Right cardiac atrium (tissue), 5 donors: Measurements from ENCODE around the gene EPC2. TPM values are rescaled to one million over a fixed set of nuclear protein-coding genes. Genes with fewer than 3 reads are reported as not detected.

Experiments
- ATAC-seq, 2 donors: fragments of 200-7000 bp; cut with Tn5 transposase; one replicate each; pipeline versions ENCODE4 v1.8.0 to v1.9.1; 2020; ENCODE audit warnings: moderate library complexity in 2 of 2, mild to moderate bottlenecking in 1 of 2
- DNase-seq, 3 donors: peaks; one replicate each; pipeline ENCODE4 v3.0.0-alpha.2; 2020
- H3K27ac ChIP-seq: one replicate; pipeline ENCODE4 v1.5.1; 2013; ENCODE audit warnings: mild to moderate bottlenecking, low read length, control low read depth, moderate library complexity
- H3K27me3 ChIP-seq: one replicate; pipeline ENCODE4 v1.6.1; 2013; ENCODE audit not compliant: control insufficient read depth, insufficient read depth
- H3K4me1 ChIP-seq: one replicate; pipeline ENCODE4 v1.6.1; 2013; ENCODE audit warnings: low read length; ENCODE audit not compliant: control insufficient read depth, insufficient read depth
- H3K4me3 ChIP-seq: one replicate; pipeline ENCODE4 v1.5.1; 2013; ENCODE audit warnings: low read length, control low read depth
- H3K9me3 ChIP-seq: one replicate; pipeline ENCODE4 v1.6.1; 2013; ENCODE audit warnings: low read length; ENCODE audit not compliant: control insufficient read depth
- WGBS: extraction: QIAGEN DNeasy Blood & Tissue Kit; methylation state at CpG from one replicate; pipeline ENCODE4 v1.1.7; 2013; 5-methylcytosine and 5-hydroxymethylcytosine counted together
- intact Hi-C, 4 donors: fragments of 100-400 bp; cut with DNase I; formaldehyde crosslinking; loops; one replicate each; pipeline versions ENCODE4 v1.11.0 to v1.14.0; 2022 to 2023
- long read RNA-seq, 4 donors: library from polyadenylated mRNA; unstranded; transcript quantifications; one replicate each; pipeline ENCODE4 v2.0.0, GENCODE V29; 2020 to 2021
- polyA plus RNA-seq: library from polyadenylated mRNA; stranded (reverse); fragments of 200-250 nt; gene quantifications from one replicate; pipeline ENCODE4 v1.2.3, GENCODE V29; 2013
- total RNA-seq, 4 donors: library from RNA; stranded (reverse); fragmentation: NEBNext Ultra II Directional; extraction: Animal tissue kit (Norgen Biotek cat#: 25700); gene quantifications; one replicate each; pipeline ENCODE4 v1.2.1, GENCODE V29; 2021
- donor health status: healthy with polysubstance abuse.
- donor health status: DM: no; HTN: yes; CAD: no.
- donor health status: DM: no; HTN: no; CAD: no.
- donor health status: DM: no; HTN: yes; CAD: no; lungs with severe emphysema.
- donor health status: DM: yes; HTN: yes; CAD: no.

EPC2 gene, protein sequence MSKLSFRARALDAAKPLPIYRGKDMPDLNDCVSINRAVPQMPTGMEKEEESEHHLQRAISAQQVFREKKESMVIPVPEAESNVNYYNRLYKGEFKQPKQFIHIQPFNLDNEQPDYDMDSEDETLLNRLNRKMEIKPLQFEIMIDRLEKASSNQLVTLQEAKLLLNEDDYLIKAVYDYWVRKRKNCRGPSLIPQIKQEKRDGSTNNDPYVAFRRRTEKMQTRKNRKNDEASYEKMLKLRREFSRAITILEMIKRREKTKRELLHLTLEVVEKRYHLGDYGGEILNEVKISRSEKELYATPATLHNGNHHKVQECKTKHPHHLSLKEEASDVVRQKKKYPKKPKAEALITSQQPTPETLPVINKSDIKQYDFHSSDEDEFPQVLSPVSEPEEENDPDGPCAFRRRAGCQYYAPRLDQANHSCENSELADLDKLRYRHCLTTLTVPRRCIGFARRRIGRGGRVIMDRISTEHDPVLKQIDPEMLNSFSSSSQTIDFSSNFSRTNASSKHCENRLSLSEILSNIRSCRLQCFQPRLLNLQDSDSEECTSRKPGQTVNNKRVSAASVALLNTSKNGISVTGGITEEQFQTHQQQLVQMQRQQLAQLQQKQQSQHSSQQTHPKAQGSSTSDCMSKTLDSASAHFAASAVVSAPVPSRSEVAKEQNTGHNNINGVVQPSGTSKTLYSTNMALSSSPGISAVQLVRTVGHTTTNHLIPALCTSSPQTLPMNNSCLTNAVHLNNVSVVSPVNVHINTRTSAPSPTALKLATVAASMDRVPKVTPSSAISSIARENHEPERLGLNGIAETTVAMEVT
- total RNA-seq (10 to 100 TPM; 23.5 to 27.8 (median 26.8) TPM), polyA plus RNA-seq (9.9 TPM)
- long read RNA-seq, donor 1, partial matches to known transcripts = 4 of 5 reads
- long read RNA-seq, donor 1, other reads (novel, unspliced or antisense) = 1 of 5 reads
- long read RNA-seq, donor 2, partial matches to known transcripts = 3 of 4 reads
- long read RNA-seq, donor 2, other reads (novel, unspliced or antisense) = 0 of 4 reads
- long read RNA-seq, donor 3, partial matches to known transcripts = 10 of 13 reads
- long read RNA-seq, donor 3, other reads (novel, unspliced or antisense) = 3 of 13 reads
- long read RNA-seq, donor 4, partial matches to known transcripts = 0 of 1 reads
- long read RNA-seq, donor 4, other reads (novel, unspliced or antisense) = 0 of 1 reads

DNA sequence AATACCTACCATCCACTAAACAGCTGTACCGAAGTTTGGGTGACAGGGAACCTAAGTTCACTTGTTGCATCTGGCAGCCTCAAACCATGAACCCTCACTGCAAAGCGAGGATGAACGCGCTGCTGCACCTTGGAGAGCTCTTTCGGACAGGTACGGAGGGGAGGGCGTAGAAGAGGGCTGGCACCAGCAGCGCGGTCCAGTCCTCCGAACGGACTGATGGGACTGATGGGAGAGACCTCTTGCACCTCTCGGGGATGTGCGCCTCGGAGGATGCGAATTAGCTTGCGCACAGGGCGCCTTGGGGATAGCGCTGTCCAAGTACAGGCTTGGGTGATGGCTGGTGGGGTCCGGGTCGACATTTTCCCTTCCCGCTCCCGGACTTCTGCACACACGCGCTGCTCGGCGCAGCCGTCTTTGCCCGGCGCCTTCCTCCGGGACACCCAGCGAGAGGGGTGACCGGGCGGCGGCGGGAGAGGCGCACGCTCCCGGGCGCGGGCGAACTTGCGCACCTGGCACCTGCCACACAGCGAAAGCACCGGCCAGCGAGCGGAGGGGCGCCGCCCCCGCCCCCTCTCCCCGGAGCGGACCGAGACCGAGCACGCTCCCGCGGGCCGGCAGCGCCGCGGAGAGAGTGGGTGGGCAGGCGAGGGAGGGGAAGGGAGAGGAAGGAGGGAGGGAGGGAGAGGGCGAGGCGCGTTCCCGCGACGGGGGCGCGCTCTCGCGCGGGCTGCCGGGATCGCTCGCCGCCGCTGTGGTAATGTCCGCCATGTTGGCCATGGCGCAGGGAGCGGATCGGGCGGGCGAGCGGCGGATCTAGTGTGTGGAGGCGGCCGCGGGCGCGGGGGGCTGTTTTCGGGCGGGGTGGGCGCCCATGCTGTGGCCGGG lies at the start of gene EPC2:
TSS of gene EPC2 (plus strand) at position 754 of the 885 bp plus-strand sequence. CDS start 267 bp downstream, outside the sequence.
- Histone ChIP-seq H3K4me3 (peak within 1 kb of the TSS; percentile 92), H3K4me1 (no peaks in the 10 kb centered on the region), H3K27me3 (no peaks in the 10 kb centered on the region), H3K27ac (peak within 1 kb of the TSS; percentile 98), H3K9me3 (no peaks in the 10 kb centered on the region)
- under 1% methylated on average over 94 of the region's 94 CpGs for WGBS
- peak; percentile 94 to 95 for ATAC-seq
- DNase-seq = peak; percentile 87 to 96 (median 96)
- intact Hi-C loops = loop anchor here in 2 of 4 donors (10.0 kb wide), 2 partner anchors 131 to 351 kb away; no protein-coding TSS in a partner anchor

DNA sequence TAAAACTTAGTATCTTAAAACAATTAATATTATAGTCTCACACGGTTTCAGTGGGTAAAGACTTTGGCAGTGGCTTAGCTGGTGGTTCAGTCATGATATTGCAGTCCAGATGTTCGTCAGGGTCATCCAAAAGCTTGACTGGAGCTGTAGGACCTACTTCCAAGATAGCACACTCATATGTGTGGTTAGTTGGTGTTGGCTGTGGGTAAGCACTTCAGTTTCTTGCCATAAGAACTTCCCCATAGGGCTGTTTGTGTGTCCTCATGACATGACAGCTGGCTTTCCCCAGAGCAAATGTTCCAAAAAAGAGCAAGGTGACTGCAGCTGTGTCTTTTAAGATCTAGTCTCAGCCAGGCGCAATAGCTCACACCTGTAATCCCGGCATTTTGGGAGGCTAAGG lies 48.5 kb upstream of the EPC2 start:
- Histone ChIP-seq H3K27me3 (no peaks in the 10 kb centered on the region), H3K9me3 (no peaks in the 10 kb centered on the region), H3K27ac (no peak overlapping the region), H3K4me3 (no peak overlapping the region), H3K4me1 (no peaks in the 10 kb centered on the region)
- no peak for ATAC-seq
- DNase-seq = no peak
- 78% methylated on average over 4 of the region's 4 CpGs for WGBS
- intact Hi-C loops = no loop called here

DNA sequence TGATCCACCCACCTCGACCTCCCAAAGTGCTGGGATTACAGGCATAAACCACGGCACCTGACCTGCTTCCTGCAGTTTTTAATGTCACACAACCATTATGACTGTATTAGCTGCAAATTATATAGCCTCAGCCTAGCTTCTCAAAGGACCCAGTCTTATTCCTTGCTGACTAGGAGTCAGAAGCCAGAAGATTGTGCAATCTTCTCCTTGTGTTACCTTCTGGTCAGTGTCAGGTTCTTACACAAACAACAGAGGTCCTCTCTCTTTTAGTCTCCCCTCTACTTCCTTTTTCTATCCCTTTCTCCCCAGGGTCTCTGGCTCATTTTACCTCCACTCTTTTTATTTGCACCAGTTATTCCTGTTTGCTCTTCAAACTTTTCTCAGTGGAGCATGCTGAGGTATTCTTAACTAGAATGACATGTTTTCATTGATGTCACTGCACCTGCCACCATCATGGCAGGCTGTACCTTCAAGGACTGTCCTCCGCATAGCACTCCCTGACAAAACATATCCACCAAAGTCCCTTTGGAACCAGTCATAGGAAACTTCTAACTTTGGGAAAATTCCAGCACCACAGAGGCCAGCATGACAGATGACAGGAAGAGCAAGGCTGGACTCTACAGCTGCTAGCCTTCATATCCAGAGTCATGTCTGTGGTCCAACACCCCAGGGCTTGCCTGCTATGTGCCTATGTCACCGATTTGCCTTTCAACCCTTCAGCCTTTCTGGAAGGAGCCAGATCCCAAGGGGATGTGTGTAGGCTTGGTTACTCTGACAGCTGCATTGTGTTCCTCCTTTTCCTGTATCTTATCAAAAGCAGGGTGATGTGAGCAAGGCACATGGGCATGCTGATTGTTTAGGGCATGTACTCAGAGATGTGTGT lies 45.2 kb upstream of the EPC2 start:
- DNase-seq = no peak
- 59% methylated on average over 4 of the region's 4 CpGs for WGBS
- no peaks in the 10 kb centered on the region for H3K9me3 ChIP-seq
- no peak overlapping the region for H3K4me3 ChIP-seq
- no peaks in the 10 kb centered on the region for H3K27me3 ChIP-seq
- no peak for ATAC-seq
- intact Hi-C loops = no loop called here
- H3K4me1 ChIP-seq = no peaks in the 10 kb centered on the region
- no peak overlapping the region for H3K27ac ChIP-seq

DNA sequence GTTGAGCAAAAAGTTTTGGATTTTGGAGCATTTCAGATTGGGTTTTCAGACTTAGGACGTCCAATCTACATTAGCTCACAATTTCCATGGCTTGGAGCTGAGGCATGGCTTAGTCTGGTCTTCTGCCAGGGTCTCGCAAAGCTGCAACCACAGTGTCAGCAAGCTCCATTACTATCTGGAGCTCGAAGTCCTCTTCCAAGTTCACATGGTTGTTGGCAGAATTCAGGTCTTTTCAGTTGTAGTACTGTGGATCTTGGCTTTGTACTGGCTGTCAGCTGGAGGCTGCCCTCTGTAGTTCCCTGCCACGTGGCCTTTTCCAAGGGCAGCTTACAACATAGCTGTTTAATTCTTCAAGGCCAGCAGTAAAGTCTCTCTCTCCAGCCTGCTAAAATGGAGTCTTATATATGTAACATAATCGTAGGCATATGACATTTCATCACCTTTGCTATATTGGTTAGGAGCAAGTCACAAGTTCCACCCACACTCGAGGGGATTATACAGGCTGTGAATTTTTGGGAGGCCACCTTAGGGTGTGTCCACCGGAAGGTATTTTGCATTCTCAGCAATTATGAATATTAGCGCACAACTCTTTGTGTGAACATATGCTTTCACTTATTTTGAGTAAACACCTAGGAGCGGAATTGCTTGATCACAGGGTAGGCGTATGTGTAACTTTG lies 41.5 kb upstream of the EPC2 start:
- ATAC-seq = peak; percentile 31 to 51
- WGBS = 74% methylated on average over 10 of the region's 10 CpGs
- no peaks in the 10 kb centered on the region for H3K9me3 ChIP-seq
- H3K4me3 ChIP-seq = no peak overlapping the region
- H3K4me1 ChIP-seq = no peaks in the 10 kb centered on the region
- intact Hi-C loops = no loop called here
- no peak overlapping the region for H3K27ac ChIP-seq
- no peaks in the 10 kb centered on the region for H3K27me3 ChIP-seq
- DNase-seq = peak in 2 of 3 donors; percentile 18 to 43

DNA sequence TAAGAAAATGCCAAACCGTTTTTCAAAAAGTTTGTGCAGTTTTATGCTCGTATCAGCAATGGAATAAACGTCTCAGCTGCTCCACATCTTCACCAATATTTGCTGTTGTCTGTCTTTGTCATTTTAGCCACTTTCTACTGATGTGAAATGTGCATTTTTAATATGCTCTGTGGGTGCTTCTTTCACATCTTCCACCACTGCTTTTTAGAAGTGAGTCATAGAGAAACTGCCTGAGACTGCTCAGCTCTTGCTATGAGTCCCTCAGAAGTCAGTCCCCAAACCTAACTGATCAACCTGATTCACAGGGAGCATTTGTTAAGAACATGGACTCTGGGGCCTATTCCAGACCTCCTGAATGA lies 41.0 kb upstream of the EPC2 start:
- no peak overlapping the region for H3K4me3 ChIP-seq
- H3K9me3 ChIP-seq = no peaks in the 10 kb centered on the region
- DNase-seq (no peak), ATAC-seq (no peak)
- H3K4me1 ChIP-seq = no peaks in the 10 kb centered on the region
- no peak overlapping the region for H3K27ac ChIP-seq
- H3K27me3 ChIP-seq = no peaks in the 10 kb centered on the region
- intact Hi-C loops = no loop called here
- 60% methylated on average over 3 of the region's 3 CpGs for WGBS

DNA sequence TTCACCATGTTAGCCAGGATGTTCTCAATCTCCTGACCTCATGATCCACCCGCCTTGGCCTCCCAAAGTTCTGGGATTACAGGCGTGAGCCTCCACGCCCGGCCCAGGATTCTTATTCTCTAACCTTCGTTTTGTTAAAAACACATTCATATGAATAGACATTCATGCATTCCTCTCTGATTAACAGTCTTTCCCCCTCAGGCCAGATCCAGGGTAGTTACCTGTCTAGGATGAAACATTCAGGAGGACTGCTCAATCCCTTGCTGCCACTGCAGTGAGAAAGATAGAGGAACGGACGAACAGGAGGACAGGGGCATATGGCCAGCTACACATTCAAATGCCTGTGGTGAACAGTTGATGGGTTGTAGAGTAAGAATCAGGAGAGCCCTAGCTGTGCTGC lies 39.6 kb upstream of the EPC2 start:
- intact Hi-C loops = no loop called here

DNA sequence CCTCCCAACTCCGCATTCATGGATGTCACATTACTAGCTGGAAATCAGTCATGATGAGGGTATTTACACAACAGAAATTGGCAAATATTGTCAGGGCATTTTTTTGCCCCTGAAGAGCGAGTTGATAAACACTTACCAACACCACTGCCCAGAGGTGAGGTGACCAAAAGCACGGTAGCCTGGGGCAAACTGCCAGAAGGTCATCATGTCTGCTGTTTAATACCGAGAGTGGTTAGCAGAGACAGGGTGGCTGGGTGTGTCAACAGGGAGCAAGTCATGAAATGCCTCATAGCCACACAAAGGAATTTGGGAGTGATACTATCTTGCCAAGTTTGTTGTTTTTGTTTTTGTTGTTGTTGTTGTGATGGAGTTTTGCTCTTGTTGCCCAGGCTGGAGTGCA lies 37.0 kb upstream of the EPC2 start:
- no peaks in the 10 kb centered on the region for H3K4me1 ChIP-seq
- no peak for ATAC-seq
- H3K27me3 ChIP-seq = no peaks in the 10 kb centered on the region
- H3K27ac ChIP-seq = no peak overlapping the region
- no peak overlapping the region for H3K4me3 ChIP-seq
- no peak for DNase-seq
- intact Hi-C loops = no loop called here
- H3K9me3 ChIP-seq = no peaks in the 10 kb centered on the region
- 80% methylated on average over 4 of the region's 4 CpGs for WGBS

More for the DNA sequence above, 39.6 kb upstream of the EPC2 start:
- Histone ChIP-seq H3K4me1 (no peaks in the 10 kb centered on the region), H3K9me3 (no peaks in the 10 kb centered on the region), H3K27ac (no peak overlapping the region), H3K27me3 (no peaks in the 10 kb centered on the region), H3K4me3 (no peak overlapping the region)
- DNase-seq (no peak), ATAC-seq (no peak)
- WGBS = 94% methylated on average over 7 of the region's 7 CpGs

DNA sequence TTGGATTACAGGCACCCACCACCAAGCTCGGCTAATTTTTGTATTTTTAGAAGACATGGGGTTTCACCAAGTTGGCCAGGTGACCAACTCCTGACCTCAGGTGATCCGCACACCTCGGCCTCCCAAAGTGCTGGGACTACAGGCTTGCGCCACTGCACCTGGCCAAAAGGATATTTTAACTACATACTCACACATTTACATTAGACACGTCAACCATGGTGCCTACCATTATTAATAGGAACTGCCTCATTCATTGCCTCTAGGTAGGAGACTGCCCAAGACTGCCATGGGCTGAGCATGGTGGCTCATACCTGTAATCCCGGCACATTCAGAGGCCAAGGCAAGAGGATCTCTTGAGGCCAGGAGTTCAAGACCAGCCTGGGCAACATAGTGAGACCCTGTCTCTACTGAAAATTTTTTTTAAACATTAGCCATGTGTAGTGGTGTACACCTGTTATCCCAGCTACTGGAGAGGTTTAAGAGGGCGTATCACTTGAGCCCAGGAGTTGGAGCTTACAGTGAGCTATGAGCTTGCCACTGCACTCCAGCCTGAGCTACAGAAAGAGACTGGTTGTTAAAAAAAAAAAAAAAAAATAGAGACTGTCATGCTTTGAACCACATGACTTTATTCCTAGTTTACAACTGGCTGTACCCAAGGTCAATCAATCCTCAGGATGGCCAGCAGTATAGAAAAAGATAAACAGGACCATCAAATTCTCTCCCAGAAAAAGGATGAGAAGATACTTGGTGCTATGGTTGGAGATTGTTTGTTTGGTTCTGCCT lies 31.1 kb upstream of the EPC2 start:
- H3K27me3 ChIP-seq = no peaks in the 10 kb centered on the region
- H3K9me3 ChIP-seq = no peaks in the 10 kb centered on the region
- no peak overlapping the region for H3K4me3 ChIP-seq
- 98% methylated on average over 7 of the region's 7 CpGs for WGBS
- no peak overlapping the region for H3K27ac ChIP-seq
- intact Hi-C loops = no loop called here
- peaks cover 15% of the 10 kb centered on the region for H3K4me1 ChIP-seq
- DNase-seq = no peak
- ATAC-seq = no peak

DNA sequence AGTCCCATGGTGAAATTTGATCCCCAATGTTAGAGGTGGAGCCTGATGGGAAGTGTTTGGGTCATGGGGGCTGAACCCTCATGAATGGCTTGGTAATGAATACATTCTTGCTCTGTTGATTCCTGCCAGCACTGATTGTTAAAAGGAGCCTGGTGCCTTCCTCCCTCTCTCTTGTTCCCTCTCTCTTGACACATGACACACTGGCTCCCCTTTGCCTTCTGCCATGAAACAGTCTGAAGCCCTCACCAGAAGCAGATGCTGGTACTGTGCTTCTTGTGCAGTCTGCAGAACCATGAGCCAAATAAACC lies 30.6 kb upstream of the EPC2 start:
- intact Hi-C loops = no loop called here
- Histone ChIP-seq H3K4me1 (peaks cover 17% of the 10 kb centered on the region), H3K27ac (peak overlapping the region; percentile 83), H3K27me3 (no peaks in the 10 kb centered on the region), H3K9me3 (no peaks in the 10 kb centered on the region), H3K4me3 (no peak overlapping the region)
- ATAC-seq (peak in 1 of 2 donors; percentile 20), DNase-seq (no peak)
